K562 treated with DMSO at 1 percent for 12 hours (cell line): ENCODE results near the gene TEX13C. TPM values are rescaled to one million over a fixed set of nuclear protein-coding genes. Genes with fewer than 3 reads are reported as not detected.

Source experiments
- total RNA-seq: library from RNA; unstranded; fragments of 300-600 nt; gene quantifications from 2 replicates; pipeline ENCODE4 v1.2.3, GENCODE V29; 2022; ENCODE audit not compliant: insufficient read depth

Gene TEX13C
- total RNA-seq = not detected in 2 replicates

GRCh38 chrX:125319646-125320521 lies at the start of gene TEX13C:
TSS of gene TEX13C (plus strand) at chrX:125319871. CDS start at chrX:125320120, 249 bp downstream.

